HG03558 (cell line): ENCODE measurements around the gene PCDHGA7.
"Not testable (repeated sequence)": the region's sequence is repeated elsewhere in the genome, so short reads cannot be mapped to it uniquely, and the experiment has no call there.

Experiments used
- ATAC-seq: cut with Tn5 transposase; IDR thresholded peaks from one replicate; pipeline ENCODE4 v1.9.1; 2021; ENCODE audit warnings: moderate number of reproducible peaks; ENCODE audit not compliant: unreplicated experiment; ENCODE audit errors: extremely low read depth

PCDHGA7 gene

DNA sequence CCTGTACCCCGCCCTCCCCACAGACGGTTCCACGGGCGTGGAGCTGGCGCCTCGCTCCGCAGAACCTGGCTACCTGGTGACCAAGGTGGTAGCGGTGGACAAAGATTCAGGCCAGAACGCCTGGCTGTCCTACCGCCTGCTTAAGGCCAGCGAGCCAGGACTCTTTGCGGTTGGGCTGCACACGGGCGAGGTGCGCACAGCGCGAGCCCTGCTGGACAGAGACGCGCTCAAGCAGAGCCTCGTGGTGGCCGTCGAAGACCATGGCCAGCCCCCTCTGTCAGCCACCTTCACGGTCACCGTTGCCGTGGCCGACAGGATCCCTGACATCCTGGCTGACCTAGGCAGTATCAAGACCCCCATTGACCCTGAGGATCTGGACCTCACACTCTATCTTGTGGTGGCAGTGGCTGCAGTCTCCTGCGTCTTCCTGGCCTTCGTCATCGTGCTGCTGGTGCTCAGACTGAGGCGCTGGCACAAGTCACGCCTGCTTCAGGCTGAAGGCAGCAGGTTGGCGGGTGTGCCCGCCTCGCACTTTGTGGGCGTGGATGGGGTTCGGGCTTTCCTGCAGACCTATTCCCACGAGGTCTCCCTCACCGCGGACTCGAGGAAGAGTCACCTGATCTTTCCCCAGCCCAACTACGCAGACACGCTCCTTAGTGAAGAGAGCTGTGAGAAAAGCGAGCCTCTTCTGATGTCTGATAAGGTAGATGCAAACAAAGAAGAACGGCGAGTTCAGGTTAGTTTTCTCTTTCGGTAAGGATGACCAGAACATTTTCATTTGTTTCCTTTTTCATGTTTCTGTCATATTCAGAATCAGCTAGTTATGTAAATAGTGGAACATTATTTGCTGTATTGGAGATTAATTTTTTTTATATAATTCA is 16.3 kb upstream of the PCDHGA7 start:
- ATAC-seq: no peak

DNA sequence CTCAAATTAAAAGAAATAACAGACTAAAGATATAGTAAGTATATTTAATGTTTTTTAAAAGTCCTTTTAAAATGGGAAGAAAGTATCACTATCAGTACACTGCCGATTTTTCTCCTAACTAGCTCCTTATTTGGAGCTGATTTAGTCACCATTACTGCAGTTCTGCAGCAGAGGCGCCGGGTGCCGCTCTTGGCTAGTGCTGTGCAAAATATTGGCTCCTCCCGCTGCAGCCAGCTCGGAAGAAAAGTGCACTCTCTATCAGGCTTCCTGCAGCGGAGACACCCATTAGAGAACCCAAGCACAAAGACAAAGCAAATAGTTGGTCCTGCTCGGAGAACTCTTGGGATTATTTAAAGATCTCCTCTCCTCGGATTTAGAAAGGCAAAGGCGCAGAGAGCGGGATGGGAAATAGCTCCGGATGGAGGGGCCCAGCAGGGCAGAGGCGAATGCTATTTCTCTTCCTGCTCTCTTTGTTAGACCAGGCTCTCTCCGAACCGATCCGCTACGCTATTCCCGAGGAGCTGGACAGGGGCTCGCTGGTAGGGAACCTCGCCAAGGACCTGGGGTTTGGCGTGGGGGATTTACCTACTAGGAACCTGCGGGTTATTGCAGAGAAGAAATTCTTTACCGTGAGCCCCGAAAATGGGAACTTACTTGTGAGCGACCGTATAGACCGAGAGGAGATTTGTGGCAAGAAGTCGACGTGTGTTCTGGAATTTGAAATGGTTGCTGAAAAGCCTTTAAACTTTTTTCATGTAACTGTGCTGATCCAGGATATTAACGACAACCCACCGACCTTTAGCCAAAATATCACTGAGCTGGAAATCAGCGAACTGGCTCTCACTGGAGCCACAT is 12.3 kb upstream of the PCDHGA7 start, which contains the start of gene PCDHGB3:
PCDHGB3 (plus strand) TSS at position 249 of the 855 bp plus-strand sequence; CDS start at position 402, 153 bp downstream.
- peak; percentile 68 for ATAC-seq

DNA sequence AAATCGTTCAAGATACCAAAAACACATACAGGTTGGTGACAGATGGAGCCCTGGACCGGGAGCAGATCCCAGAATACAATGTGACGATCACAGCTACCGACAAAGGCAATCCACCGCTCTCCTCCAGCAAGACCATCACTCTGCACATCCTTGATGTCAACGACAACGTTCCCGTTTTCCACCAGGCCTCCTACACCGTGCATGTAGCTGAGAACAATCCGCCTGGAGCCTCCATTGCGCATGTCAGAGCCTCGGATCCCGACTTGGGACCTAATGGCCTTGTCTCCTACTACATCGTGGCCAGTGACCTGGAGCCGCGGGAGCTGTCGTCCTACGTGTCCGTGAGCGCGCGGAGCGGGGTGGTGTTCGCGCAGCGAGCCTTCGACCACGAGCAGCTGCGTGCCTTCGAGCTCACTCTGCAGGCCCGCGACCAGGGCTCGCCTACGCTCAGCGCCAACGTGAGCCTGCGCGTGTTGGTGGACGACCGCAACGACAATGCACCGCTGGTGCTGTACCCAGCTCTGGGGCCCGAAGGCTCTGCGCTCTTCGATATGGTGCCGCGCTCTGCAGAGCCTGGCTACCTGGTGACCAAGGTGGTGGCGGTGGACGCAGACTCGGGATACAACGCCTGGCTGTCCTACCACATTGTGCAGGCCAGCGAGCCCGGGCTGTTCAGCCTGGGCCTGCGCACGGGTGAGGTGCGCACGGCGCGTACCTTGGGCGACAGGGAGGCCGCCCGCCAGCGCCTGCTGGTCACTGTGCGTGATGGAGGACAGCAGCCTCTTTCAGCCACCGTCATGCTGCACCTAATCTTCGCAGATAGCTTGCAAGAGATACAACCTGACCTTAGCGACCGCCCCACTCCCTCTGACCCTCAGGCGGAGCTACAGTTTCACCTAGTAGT is 10.7 kb upstream of the PCDHGA7 start:
- no peak for ATAC-seq

DNA sequence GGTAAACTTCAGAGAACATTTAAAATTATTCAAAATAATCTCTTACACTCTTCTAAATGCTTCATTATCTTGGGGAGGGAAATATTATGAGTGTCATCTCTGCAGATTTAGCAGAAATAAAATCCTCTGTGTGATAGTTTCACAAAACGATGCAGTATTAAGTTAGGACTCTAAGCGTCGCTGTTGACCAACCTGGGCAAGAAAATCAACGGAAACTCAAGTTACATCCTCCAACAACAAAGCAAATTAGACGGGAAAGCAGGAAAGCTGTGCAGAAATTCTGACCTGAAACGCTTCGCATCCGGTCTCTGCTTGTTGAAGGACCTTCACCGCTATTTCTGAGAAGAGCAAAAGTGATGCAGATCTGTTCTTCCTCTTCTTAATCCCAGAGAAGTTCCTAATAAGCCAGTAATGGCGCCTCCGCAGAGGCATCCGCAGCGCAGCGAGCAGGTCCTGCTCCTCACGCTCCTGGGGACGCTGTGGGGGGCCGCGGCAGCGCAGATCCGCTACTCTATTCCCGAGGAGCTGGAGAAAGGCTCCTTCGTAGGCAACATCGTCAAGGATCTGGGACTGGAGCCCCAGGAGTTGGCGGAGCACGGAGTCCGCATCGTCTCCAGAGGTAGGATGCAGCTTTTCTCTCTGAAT is 8.7 kb upstream of the PCDHGA7 start, which contains the start of gene PCDHGA6:
PCDHGA6 (plus strand) TSS at position 219 of the 645 bp plus-strand sequence; CDS start at position 412, 193 bp downstream.
- ATAC-seq: no peak

DNA sequence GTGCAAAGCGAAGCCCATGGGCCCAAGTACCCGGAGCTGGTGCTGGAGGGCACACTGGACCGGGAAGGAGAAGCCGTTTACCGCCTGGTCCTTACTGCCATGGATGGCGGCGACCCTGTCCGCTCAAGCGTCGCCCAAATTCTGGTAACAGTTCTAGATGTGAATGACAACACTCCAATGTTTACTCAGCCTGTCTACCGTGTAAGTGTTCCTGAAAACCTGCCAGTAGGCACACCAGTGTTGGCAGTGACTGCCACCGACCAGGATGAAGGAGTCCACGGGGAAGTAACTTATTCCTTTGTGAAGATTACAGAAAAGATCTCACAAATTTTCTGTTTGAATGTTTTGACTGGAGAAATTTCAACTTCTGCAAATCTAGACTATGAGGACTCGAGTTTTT is 7.9 kb upstream of the PCDHGA7 start:
- no peak for ATAC-seq

DNA sequence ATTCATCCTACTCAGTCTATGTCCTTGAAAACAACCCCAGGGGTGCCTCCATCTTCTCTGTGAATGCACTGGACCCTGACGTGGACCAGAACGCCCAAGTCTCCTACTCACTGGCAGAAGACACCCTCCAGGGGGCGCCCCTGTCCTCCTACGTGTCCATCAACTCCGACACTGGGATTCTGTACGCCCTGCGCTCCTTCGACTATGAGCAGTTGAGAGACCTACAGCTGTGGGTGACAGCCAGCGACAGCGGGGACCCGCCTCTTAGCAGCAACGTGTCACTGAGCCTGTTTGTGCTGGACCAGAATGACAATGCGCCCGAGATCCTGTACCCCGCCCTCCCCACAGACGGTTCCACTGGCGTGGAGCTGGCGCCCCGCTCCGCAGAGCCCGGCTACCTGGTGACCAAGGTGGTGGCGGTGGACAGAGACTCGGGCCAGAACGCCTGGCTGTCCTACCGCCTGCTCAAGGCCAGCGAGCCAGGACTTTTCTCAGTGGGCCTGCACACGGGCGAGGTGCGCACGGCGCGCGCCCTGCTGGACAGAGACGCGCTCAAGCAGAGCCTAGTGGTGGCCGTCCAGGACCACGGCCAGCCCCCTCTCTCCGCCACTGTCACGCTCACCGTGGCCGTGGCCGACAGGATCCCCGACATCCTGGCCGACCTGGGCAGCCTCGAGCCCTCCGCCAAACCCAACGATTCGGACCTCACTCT is 6.9 kb upstream of the PCDHGA7 start:
- not testable (repeated sequence) for ATAC-seq

DNA sequence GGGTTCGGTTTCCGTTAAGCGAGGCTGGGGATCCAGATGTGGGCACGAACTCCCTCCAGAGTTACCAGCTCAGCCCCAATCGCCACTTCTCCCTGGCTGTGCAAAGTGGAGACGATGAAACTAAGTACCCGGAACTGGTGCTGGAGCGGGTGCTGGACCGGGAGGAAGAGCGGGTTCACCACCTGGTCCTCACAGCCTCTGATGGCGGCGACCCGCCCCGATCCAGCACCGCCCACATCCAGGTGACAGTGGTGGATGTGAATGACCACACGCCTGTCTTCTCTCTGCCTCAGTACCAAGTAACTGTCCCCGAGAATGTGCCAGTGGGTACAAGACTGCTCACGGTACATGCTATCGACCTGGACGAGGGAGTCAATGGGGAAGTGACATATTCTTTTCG is 803 bp downstream of the PCDHGA7 start:
- no peak for ATAC-seq

DNA sequence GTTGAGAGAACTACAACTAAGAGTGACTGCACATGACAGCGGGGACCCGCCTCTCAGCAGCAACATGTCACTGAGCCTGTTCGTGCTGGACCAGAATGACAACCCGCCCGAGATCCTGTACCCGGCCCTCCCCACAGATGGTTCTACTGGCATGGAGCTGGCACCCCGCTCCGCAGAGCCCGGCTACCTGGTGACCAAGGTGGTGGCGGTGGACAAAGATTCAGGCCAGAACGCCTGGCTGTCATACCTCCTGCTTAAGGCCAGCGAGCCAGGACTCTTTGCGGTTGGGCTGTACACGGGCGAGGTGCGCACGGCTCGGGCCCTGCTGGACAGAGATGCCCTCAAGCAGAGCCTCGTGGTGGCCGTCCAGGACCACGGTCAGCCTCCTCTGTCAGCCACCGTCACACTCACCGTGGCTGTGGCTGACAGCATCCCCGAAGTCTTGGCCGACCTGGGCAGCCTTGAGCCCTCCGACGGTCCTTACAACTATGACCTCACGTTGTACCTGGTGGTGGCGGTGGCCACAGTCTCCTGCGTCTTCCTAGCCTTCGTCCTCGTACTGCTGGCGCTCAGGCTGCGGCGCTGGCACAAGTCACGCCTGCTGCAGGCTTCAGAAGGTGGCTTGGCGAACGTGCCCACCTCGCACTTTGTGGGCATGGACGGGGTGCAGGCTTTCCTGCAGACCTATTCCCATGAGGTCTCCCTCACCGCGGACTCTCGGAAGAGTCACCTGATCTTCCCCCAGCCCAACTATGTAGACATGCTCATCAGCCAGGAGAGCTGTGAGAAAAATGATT is 2.1 kb downstream of the PCDHGA7 start:
- no peak for ATAC-seq

DNA sequence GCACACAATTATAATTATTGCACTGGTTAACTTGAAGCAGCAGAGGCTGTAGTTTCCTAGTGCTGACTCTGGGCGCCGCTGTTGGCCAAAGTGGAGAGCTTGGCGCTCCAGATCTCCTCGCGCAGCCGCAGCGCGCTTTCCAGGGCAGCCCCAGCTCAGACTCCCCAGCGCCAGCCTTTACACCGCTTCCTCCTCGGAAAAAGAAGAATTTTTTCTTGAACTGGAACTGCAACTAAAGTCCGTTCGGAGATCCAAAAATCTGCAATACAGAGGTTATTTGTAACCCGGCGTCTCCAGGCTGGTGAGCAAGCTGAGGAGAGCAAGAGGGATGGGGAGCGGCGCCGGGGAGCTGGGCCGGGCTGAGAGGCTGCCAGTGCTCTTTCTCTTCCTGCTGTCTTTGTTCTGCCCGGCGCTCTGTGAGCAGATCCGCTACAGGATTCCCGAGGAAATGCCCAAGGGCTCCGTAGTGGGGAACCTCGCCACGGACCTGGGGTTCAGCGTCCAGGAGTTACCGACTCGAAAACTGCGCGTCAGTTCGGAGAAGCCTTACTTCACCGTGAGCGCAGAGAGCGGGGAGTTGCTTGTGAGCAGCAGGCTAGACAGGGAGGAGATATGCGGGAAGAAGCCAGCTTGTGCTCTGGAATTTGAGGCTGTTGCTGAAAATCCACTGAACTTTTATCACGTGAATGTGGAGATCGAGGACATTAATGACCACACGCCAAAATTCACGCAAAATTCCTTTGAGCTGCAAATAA is 5.2 kb downstream of the PCDHGA7 start, which contains the start of gene PCDHGB4:
PCDHGB4 (plus strand) TSS at position 142 of the 755 bp plus-strand sequence; CDS start at position 329, 187 bp downstream.
- ATAC-seq: not testable (repeated sequence)

DNA sequence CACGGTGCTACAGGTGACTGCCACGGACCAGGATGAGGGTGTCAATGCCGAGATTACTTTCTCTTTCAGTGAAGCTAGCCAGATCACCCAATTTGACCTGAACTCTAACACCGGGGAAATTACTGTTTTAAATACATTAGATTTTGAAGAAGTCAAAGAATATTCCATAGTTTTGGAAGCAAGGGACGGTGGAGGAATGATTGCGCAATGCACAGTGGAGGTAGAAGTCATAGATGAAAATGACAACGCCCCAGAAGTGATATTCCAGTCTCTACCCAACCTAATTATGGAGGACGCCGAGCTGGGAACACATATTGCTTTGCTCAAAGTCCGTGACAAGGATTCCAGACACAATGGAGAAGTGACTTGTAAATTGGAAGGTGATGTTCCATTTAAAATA is 6.1 kb downstream of the PCDHGA7 start:
- no peak for ATAC-seq

DNA sequence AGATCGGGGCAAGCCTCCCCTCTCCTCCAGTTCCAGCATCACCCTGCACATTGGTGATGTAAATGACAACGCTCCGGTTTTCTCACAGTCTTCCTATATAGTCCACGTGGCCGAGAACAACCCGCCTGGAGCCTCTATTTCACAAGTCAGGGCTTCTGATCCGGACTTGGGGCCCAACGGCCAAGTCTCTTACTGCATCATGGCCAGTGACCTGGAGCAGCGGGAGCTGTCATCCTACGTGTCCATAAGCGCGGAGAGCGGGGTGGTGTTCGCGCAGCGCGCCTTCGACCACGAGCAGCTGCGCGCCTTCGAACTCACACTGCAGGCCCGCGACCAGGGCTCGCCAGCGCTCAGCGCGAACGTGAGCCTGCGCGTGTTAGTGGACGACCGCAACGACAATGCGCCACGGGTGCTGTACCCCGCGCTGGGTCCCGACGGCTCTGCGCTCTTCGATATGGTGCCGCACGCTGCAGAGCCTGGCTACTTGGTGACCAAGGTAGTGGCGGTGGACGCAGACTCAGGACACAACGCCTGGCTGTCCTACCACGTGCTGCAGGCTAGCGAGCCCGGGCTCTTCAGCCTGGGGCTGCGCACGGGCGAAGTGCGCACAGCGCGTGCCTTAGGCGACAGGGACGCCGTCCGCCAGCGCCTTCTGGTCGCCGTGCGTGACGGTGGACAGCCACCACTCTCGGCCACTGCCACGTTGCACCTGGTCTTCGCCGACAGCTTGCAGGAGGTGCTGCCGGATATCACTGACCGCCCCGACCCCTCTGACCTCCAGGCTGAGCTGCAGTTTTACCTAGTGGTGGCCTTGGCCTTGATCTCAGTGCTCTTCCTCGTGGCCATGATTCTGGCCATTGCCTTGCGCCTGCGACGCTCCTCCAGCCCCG is 6.9 kb downstream of the PCDHGA7 start:
- no peak for ATAC-seq

DNA sequence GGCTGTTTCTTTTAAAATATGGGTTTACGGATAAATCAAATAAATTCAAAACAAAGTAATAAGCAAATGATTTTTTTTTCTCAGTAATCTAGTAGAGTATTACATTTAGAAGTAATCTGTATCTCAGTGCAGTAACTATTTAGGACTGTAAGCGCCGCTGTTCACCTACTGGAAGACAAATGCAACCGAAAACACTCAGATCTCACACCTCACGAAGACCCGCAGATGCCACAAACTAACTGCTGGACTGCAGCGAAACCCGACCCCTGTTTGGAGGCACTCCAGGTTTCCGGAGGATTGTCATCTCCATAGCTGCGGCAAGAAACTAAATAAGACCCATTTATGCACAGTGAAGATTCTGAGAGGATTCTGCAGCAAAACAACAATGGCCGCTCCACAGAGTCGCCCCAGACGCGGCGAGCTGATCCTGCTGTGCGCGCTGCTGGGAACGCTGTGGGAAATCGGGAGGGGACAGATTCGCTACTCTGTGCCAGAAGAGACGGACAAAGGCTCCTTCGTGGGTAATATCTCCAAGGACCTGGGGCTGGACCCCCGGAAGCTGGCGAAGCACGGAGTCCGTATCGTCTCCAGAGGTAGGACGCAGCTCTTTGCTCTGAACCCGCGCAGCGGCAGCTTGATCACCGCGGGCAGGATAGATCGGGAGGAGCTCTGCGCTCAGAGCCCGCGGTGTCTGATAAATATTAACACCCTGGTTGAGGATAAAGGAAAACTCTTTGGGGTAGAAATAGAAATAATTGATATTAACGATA is 10.1 kb downstream of the PCDHGA7 start, which contains the start of gene PCDHGA8:
PCDHGA8 (plus strand) TSS at position 205 of the 770 bp plus-strand sequence; CDS start at position 386, 181 bp downstream.
- no peak for ATAC-seq

DNA sequence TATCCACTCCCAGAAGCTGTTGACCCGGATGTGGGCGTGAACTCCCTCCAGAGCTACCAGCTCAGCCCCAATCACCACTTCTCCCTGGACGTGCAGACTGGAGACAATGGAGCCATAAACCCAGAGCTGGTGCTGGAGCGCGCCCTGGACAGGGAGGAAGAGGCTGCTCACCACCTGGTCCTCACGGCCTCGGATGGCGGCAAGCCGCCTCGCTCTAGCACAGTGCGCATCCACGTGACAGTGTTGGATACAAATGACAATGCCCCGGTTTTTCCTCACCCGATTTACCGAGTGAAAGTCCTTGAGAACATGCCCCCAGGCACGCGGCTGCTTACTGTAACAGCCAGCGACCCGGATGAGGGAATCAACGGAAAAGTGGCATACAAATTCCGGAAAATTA is 10.7 kb downstream of the PCDHGA7 start:
- no peak for ATAC-seq

DNA sequence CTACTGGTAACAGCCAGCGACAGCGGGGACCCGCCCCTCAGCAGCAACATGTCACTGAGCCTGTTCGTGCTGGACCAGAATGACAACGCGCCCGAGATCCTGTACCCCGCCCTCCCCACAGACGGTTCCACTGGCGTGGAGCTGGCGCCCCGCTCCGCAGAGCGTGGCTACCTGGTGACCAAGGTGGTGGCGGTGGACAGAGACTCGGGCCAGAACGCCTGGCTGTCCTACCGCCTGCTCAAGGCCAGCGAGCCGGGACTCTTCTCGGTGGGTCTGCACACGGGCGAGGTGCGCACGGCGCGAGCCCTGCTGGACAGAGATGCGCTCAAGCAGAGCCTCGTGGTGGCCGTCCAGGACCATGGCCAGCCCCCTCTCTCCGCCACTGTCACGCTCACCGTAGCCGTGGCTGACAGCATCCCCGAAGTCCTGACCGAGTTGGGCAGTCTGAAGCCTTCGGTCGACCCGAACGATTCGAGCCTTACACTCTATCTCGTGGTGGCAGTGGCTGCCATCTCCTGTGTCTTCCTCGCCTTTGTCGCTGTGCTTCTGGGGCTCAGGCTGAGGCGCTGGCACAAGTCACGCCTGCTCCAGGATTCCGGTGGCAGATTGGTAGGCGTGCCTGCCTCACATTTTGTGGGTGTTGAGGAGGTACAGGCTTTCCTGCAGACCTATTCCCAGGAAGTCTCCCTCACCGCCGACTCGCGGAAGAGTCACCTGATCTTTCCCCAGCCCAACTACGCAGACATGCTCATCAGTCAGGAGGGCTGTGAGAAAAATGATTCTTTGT is 12.1 kb downstream of the PCDHGA7 start:
- ATAC-seq: not testable (repeated sequence)
